Panc1 (cell line): ENCODE measurements around the gene B3GLCT. TPM values are rescaled to one million over a fixed set of nuclear protein-coding genes. Genes with fewer than 3 reads are reported as not detected.

Source experiments
- ATAC-seq: fragments of 200-7000 bp; cut with Tn5 transposase; 2 replicates; pipeline ENCODE4 v1.9.1; 2020; ENCODE audit warnings: mild to moderate bottlenecking, moderate library complexity
- BruUV-seq: library from RNA; stranded (reverse); fragments of 400-500 nt; replicated peaks from 2 replicates; lab custom pipeline; 2021; lab: Mats Ljungman, UMichigan
- CTCF ChIA-PET: fragments of 300-600 bp; sonication (Branson Sonifier 250); formaldehyde crosslinking; loops from one replicate; lab custom pipeline; 2022; ENCODE audit warnings: antibody characterized with exemption; lab: Charles Lee
- POLR2A ChIA-PET: fragments of 300-600 bp; sonication (Branson Sonifier 250); formaldehyde crosslinking; loops from one replicate; lab custom pipeline; 2022; ENCODE audit warnings: antibody characterized with exemption; lab: Charles Lee
- DNase-seq: peaks from one replicate; pipeline ENCODE4 v3.0.0-alpha.2; 2010; ENCODE audit warnings: low read depth, low spot score
- H3K27ac ChIP-seq: 2 replicates; pipeline ENCODE4 v1.5.1; 2011; ENCODE audit warnings: mild to moderate bottlenecking, low read length, inconsistent platforms
- H3K27me3 ChIP-seq: fragments of 200-500 bp; sonication (Bioruptor generic); 2 replicates; pipeline ENCODE4 v1.6.0; 2014; ENCODE audit warnings: low read length, inconsistent platforms; ENCODE audit not compliant: control insufficient read depth, insufficient read depth
- H3K36me3 ChIP-seq: fragments of 200-500 bp; sonication (Bioruptor generic); 2 replicates; pipeline ENCODE4 v1.5.1; 2014; ENCODE audit warnings: inconsistent platforms, mild to moderate bottlenecking, low read length, moderate library complexity; ENCODE audit not compliant: control insufficient read depth, insufficient read depth
- H3K4me1 ChIP-seq: 2 replicates; pipeline ENCODE4 v1.5.1; 2011; ENCODE audit warnings: inconsistent platforms, mild to moderate bottlenecking, low read length, moderate library complexity; ENCODE audit not compliant: control insufficient read depth, insufficient read depth
- H3K4me3 ChIP-seq, 2 experiments: 2 replicates each; pipeline ENCODE4 v1.5.1; 2011 to 2012; ENCODE audit warnings: low read depth in 2 of 2, low read length in 2 of 2, mild to moderate bottlenecking in 2 of 2, inconsistent platforms in 1 of 2, moderate library complexity in 1 of 2
- H3K9me3 ChIP-seq: fragments of 200-500 bp; sonication (Bioruptor generic); 2 replicates; pipeline ENCODE4 v1.5.1; 2014; ENCODE audit warnings: low read depth, mild to moderate bottlenecking, inconsistent platforms, low read length, moderate library complexity; ENCODE audit not compliant: control insufficient read depth, insufficient read depth
- POLR2AphosphoS5 ChIP-seq: IDR thresholded peaks from 2 replicates; pipeline ENCODE4 v1.6.1; 2012; ENCODE audit warnings: mild to moderate bottlenecking, low read depth, low read length, moderate library complexity
- SIN3A ChIP-seq: IDR thresholded peaks from 2 replicates; pipeline ENCODE4 v1.6.1; 2012; ENCODE audit warnings: low read depth, mild to moderate bottlenecking, low read length, moderate library complexity, borderline replicate concordance; ENCODE audit not compliant: insufficient read depth
- TCF7L2 ChIP-seq: IDR thresholded peaks from 2 replicates; pipeline ENCODE4 v1.6.1; 2011; ENCODE audit warnings: mild to moderate bottlenecking, low read depth, low read length, inconsistent platforms
- in situ Hi-C: cut with HindIII; loops from 2 replicates; pipeline ENCODE4 v1.10.0; 2016; ENCODE audit warnings: low sequenced_read_pairs, low pct_unique_long_range_greater_than_20kb
- intact Hi-C: fragments of 100-400 bp; cut with micrococcal nuclease; formaldehyde crosslinking; loops from one replicate; pipeline ENCODE4 v1.10.0; 2022; ENCODE audit not compliant: unreplicated experiment
- total RNA-seq: library from RNA; stranded (reverse); gene quantifications from one replicate; pipeline ENCODE4 v1.2.1, GENCODE V29; 2021; ENCODE audit not compliant: unreplicated experiment
- TF ChIP-seq, protein P1 (sequence below), 2 experiments: IDR thresholded peaks; 2 replicates each; pipeline ENCODE4 v1.6.1; 2011 to 2012; ENCODE audit warnings: low read depth in 2 of 2, control low read depth in 1 of 2, low read length in 1 of 2, mild to moderate bottlenecking in 1 of 2, moderate library complexity in 1 of 2; ENCODE audit not compliant: insufficient read depth in 1 of 2
- TF ChIP-seq, protein P2 (sequence below): fragments of 450-650 bp; IDR thresholded peaks from 2 replicates; pipeline ENCODE4 v1.5.1; 2017; ENCODE audit warnings: mild to moderate bottlenecking

The B3GLCT gene
- total RNA-seq, 1 experiment from 2014 or later = 16.5 TPM

GRCh38 chr13:31350560-31350959, 150.8 kb downstream of the B3GLCT start:
- DNase-seq (no peak), ATAC-seq (no peak)
- TF ChIP-seq, protein P1, sequence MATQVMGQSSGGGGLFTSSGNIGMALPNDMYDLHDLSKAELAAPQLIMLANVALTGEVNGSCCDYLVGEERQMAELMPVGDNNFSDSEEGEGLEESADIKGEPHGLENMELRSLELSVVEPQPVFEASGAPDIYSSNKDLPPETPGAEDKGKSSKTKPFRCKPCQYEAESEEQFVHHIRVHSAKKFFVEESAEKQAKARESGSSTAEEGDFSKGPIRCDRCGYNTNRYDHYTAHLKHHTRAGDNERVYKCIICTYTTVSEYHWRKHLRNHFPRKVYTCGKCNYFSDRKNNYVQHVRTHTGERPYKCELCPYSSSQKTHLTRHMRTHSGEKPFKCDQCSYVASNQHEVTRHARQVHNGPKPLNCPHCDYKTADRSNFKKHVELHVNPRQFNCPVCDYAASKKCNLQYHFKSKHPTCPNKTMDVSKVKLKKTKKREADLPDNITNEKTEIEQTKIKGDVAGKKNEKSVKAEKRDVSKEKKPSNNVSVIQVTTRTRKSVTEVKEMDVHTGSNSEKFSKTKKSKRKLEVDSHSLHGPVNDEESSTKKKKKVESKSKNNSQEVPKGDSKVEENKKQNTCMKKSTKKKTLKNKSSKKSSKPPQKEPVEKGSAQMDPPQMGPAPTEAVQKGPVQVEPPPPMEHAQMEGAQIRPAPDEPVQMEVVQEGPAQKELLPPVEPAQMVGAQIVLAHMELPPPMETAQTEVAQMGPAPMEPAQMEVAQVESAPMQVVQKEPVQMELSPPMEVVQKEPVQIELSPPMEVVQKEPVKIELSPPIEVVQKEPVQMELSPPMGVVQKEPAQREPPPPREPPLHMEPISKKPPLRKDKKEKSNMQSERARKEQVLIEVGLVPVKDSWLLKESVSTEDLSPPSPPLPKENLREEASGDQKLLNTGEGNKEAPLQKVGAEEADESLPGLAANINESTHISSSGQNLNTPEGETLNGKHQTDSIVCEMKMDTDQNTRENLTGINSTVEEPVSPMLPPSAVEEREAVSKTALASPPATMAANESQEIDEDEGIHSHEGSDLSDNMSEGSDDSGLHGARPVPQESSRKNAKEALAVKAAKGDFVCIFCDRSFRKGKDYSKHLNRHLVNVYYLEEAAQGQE (IDR thresholded peaks at IDR 0.05; ENCODE audit: insufficient read depth in 1 of 2, low read depth in 2 of 2, low read length in 1 of 2) = no peak
- TF ChIP-seq SIN3A (no peak), POLR2AphosphoS5 (no peak), TCF7L2 (no peak)
- TF ChIP-seq, protein P2, sequence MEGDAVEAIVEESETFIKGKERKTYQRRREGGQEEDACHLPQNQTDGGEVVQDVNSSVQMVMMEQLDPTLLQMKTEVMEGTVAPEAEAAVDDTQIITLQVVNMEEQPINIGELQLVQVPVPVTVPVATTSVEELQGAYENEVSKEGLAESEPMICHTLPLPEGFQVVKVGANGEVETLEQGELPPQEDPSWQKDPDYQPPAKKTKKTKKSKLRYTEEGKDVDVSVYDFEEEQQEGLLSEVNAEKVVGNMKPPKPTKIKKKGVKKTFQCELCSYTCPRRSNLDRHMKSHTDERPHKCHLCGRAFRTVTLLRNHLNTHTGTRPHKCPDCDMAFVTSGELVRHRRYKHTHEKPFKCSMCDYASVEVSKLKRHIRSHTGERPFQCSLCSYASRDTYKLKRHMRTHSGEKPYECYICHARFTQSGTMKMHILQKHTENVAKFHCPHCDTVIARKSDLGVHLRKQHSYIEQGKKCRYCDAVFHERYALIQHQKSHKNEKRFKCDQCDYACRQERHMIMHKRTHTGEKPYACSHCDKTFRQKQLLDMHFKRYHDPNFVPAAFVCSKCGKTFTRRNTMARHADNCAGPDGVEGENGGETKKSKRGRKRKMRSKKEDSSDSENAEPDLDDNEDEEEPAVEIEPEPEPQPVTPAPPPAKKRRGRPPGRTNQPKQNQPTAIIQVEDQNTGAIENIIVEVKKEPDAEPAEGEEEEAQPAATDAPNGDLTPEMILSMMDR = no peak
- intact Hi-C loops = loop anchor here (10.0 kb wide), 1 partner anchor 54 kb away; no protein-coding TSS in a partner anchor
- Histone ChIP-seq H3K9me3 (no peaks in the 10 kb centered on the region), H3K27ac (no peak overlapping the region), H3K4me3 (no peak overlapping the region), H3K36me3 (no peaks in the 10 kb centered on the region), H3K4me1 (no peaks in the 10 kb centered on the region), H3K27me3 (no peaks in the 10 kb centered on the region)
- ChIA-PET CTCF (no interaction called here), POLR2A (no interaction called here)
- no TSS peak for BruUV-seq
- in situ Hi-C loops = no loop called here

- H3K36me3 ChIP-seq = no peaks in the 10 kb centered on the region
- H3K9me3 ChIP-seq = no peaks in the 10 kb centered on the region
- POLR2A ChIA-PET = no interaction called here
- CTCF ChIA-PET = no interaction called here
- no peak overlapping the region for H3K4me3 ChIP-seq
- intact Hi-C loops (loop anchor here (10.0 kb wide), 1 partner anchor 53 kb away; no protein-coding TSS in a partner anchor), in situ Hi-C loops (no loop called here)
- no peaks in the 10 kb centered on the region for H3K4me1 ChIP-seq
- TF ChIP-seq TCF7L2 (no peak), SIN3A (no peak), POLR2AphosphoS5 (no peak)
- TF ChIP-seq, protein P1 (IDR thresholded peaks at IDR 0.05; ENCODE audit: insufficient read depth in 1 of 2, low read depth in 2 of 2, low read length in 1 of 2) = no peak
- TF ChIP-seq, protein P2 = no peak
- ATAC-seq (no peak), DNase-seq (no peak)
- no TSS peak for BruUV-seq
- no peaks in the 10 kb centered on the region for H3K27me3 ChIP-seq
- no peak overlapping the region for H3K27ac ChIP-seq
These were observed 151.6 kb downstream of the B3GLCT start for GRCh38 chr13:31351376-31351775.
